HG03066 (cell line): ENCODE measurements around the gene PRAMEF25.
"Not testable (repeated sequence)": the region's sequence is repeated elsewhere in the genome, so short reads cannot be mapped to it uniquely, and the experiment has no call there.

Source experiments
- ATAC-seq: cut with Tn5 transposase; IDR thresholded peaks from one replicate; pipeline ENCODE4 v1.9.1; 2021; ENCODE audit warnings: low read depth; ENCODE audit not compliant: unreplicated experiment

The PRAMEF25 gene

GRCh38 chr1:13070474-13070873 is at the start of gene PRAMEF25:
PRAMEF25 (plus strand) TSS chr1:13070774; CDS start chr1:13073694, 2,920 bp downstream.
- ATAC-seq = not testable (repeated sequence)

DNA sequence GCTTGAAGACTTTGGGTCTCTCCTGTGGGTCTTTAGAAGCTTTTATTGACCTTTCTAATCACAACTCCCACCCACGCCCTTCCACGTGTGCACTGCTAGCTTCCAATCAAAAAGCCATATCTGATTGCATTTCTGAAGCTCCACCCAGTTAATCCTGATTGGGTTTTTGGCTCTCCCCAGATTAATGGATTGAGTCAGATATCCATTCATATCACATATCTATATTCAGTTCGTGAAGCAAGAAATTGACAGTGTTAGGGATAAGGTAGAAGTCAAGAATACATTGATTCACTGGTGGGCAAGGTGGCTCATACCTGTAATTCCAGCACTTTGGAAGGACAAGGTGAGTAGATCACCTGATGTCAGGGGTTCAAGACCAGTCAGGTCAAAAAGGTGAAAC is 14.1 kb upstream of the PRAMEF25 start, which contains the start of gene PRAMEF27:
Gene PRAMEF27, minus strand, starts transcription at position 101 of the 400 bp plus-strand sequence. CDS start 2,916 bp downstream, outside the sequence.
- not testable (repeated sequence) for ATAC-seq

GRCh38 chr1:13116754-13117153 is 46.2 kb downstream of the PRAMEF25 start, which contains the start of gene HNRNPCL2:
HNRNPCL2 (minus strand) TSS chr1:13116854; CDS start chr1:13116400, 454 bp downstream.
- not testable (repeated sequence) for ATAC-seq
